GM18907 (cell line): Measurements from ENCODE around the gene ARHGAP11A.
"Not testable (repeated sequence)": the region's sequence is repeated elsewhere in the genome, so short reads cannot be mapped to it uniquely, and the experiment has no call there.

Experiments used
- ATAC-seq: cut with Tn5 transposase; IDR thresholded peaks from one replicate; pipeline ENCODE4 v1.9.1; 2021; ENCODE audit warnings: mild to moderate bottlenecking, moderate library complexity; ENCODE audit not compliant: unreplicated experiment

The ARHGAP11A gene, protein sequence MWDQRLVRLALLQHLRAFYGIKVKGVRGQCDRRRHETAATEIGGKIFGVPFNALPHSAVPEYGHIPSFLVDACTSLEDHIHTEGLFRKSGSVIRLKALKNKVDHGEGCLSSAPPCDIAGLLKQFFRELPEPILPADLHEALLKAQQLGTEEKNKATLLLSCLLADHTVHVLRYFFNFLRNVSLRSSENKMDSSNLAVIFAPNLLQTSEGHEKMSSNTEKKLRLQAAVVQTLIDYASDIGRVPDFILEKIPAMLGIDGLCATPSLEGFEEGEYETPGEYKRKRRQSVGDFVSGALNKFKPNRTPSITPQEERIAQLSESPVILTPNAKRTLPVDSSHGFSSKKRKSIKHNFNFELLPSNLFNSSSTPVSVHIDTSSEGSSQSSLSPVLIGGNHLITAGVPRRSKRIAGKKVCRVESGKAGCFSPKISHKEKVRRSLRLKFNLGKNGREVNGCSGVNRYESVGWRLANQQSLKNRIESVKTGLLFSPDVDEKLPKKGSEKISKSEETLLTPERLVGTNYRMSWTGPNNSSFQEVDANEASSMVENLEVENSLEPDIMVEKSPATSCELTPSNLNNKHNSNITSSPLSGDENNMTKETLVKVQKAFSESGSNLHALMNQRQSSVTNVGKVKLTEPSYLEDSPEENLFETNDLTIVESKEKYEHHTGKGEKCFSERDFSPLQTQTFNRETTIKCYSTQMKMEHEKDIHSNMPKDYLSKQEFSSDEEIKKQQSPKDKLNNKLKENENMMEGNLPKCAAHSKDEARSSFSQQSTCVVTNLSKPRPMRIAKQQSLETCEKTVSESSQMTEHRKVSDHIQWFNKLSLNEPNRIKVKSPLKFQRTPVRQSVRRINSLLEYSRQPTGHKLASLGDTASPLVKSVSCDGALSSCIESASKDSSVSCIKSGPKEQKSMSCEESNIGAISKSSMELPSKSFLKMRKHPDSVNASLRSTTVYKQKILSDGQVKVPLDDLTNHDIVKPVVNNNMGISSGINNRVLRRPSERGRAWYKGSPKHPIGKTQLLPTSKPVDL

DNA sequence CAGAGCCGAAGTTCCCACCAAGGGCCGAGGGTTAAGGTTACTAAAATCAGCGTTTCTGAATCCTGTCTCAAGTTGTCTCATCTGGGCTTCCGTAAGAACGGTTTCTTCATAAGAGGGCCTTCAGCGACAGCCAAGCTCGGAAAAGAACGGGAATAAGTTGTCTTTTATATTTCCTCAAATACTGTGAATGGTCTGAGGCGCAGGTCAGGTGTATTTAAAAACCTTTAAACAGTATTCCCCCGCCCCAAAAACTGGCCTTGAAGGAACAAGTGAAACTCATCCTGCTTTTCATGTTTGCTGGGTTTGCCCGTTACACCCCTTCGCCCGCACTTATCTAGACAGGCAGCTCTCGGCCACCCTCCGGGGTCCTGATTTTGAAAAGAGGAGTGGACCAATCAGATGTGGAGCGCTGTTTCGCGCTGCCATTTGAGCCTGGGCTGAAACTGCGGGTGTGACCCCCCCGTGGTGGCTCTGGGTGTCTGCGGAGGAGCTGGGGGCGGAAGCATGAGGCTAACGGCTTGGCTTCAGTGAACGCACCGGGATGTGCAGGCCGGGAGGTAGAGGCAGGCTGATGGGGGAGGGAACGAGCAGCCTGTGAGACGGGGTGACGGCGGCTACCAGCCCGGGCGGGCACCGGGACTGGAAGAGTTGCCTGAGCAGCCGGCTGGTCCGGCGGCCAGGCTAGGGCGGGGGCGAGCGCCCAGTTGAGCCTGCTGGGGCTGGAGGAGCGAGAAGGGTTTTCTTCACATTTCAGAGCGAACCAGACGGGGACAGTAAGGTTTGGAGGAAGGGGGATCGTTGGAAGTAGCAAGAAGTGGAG is at the start of gene ARHGAP11A:
ARHGAP11A (plus strand) TSS at position 454 of the 820 bp plus-strand sequence. CDS start 708 bp downstream, outside the sequence.
- peak; percentile 74 for ATAC-seq

DNA sequence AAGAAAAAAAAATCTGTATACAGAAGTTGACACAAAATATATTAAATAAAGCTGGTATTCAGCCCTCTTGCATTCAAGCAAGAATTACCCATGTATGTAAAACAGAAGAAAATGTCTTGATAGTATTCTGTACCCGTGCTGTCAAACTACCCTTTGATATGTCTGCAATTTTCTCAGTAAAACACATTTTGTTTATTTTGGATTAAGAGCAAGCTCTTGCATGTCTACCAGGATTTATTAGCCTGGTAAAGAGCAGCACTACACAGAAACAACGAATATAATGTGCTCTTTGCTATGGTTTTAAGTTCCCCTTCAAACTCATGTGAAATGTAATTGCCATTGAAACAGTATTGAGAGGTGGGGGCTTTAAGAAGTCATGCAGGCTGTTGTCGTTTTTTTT is 46.3 kb upstream of the ARHGAP11A start:
- ATAC-seq, result not testable (repeated sequence)

DNA sequence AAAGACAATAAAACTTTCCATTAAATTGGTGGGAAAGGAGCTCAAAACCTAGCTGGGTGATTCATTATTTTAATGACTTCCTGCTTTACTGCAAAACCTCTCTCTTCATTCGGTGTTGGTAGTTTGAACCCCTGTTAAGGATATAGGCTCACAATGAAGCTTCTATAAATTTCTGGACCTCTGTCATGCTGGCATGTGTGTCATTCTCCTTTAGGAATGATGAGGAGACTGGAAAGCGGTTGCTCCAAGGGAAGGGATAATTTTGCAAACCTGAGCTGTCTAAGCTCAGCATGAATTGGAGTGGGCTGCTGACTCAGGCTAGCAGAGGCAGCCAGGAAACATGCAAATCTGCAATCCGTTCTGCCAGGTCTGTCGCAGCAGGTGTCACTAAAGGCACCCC is 36.8 kb upstream of the ARHGAP11A start:
- not testable (repeated sequence) for ATAC-seq

DNA sequence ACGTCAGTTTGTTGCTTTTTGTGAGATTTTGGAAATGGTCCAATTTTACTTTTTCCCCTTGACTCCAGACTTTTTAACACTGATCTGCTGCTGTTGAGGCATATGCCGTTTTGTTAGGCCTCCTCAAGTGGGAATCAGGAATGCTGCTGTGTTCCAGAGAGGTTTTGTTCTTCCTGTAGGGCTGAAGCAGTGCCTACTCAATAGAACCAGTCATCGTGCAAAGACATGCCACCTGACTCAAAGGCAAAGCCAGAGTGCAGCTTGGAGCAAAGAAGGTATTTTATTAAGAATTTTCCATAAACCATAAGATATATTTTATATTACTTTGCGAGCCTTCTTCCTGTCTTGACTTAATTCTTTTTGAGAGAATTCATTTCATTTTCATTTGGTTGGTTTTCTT is 29.5 kb upstream of the ARHGAP11A start:
- not testable (repeated sequence) for ATAC-seq

DNA sequence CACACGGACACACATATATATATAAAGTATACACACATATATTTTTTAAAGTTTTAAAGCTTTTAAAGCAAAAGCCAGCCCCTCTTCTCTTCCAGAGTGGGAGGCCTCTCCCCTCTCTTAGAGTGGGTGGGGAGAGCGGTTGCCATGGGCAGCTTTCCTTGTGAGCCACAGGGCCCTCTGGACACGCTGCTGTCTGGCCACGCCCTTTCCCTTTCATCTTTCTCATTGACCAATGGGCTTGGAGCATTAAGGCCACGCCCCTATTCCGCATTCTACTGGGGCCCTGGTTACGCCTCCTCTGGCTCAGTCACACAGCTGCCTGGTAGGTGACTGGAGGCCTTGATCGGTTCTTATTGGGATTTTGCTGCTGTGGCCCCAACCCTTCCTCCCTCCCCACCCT is 22.2 kb upstream of the ARHGAP11A start, which contains the start of gene GOLGA8N:
GOLGA8N (plus strand) TSS at position 306 of the 400 bp plus-strand sequence.
- not testable (repeated sequence) for ATAC-seq

DNA sequence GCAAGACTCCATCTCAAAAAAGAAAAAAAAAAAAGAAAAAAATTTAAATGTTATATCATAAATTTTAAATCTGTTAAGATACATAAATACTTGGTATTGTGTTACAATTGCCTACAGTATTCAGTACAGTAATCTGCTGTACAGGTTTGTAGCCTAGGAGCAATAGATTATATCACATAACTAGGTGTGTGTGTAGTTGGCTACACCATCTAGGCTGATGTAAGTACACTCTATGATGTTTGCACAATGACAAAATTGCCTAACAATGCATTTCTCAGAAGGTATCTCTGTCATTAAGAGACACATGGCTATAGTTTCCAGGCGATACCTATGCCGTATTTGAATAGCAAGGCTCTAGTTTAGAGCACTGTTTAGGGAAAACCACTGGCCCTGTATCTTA is 5.8 kb upstream of the ARHGAP11A start:
- ATAC-seq, result not testable (repeated sequence)

DNA sequence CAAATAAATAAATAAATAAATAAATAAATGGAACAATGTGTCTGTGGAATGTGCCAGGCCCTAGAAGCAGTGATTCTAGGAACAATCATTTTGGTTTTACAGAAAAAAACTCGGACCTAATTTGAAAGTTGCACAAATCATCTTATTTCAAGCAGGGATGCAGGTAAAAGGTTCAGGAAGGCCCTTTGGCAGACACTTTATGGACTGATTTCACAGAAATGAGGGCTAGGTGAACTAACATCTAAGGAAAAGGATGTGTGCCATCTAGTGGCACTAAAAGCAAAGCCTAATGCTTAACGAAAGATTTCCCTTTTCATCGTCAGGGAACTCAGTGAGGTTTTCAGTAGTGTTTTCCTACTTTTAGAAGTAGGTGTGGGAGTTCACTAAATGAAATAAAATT is 4.6 kb upstream of the ARHGAP11A start:
- ATAC-seq, result not testable (repeated sequence)

DNA sequence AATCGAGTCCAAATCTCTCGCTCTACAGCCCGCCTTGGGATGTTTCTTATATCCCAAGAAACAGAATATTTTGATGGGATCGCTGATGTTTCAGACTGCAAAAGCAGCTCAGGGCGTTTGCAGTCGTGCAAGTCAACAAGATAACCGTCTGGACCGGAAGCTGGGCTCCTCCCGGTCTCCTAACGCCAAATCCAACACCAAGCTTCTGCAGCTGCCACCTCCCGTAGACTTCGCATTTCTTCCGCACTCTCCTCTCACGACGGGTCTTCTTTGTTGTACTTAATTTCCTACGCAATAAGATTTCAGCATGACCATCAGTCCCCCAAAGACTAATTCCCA is 623 bp upstream of the ARHGAP11A start:
- peak; percentile 39 for ATAC-seq

DNA sequence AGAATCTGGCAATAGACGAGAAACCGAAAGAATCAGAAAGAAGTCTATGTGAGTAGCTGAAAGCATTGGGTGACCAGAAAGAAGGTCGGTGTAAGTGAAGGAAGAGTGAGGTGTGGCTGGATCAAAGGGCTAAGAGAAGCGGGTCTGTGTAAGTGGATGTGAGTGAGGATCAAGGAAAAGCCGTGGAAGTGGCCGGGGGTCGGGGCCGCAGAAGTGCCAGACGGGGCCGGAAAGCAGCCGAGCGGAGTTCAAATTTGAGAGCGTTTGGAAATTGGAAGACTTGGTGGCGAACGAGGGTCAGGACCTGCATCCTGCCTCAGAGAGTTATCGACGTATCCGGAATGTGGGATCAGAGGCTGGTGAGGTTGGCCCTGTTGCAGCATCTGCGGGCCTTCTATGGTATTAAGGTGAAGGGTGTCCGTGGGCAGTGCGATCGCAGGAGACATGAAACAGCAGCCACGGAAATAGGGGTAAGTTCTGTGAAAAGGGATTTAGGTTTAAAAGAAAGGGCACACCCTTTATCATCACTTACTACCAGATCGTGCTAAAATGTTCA is 645 bp downstream of the ARHGAP11A start:
- peak; percentile 16 for ATAC-seq

DNA sequence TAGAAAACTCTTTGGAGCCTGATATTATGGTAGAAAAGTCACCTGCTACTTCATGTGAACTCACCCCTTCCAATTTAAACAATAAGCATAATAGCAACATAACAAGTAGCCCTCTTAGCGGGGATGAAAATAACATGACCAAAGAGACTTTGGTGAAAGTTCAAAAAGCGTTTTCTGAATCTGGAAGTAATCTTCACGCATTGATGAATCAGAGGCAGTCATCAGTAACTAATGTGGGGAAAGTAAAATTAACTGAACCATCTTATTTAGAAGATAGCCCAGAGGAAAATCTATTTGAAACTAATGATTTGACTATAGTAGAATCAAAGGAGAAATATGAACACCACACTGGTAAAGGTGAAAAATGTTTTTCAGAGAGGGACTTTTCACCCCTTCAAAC is 21.1 kb downstream of the ARHGAP11A start:
- no peak for ATAC-seq

DNA sequence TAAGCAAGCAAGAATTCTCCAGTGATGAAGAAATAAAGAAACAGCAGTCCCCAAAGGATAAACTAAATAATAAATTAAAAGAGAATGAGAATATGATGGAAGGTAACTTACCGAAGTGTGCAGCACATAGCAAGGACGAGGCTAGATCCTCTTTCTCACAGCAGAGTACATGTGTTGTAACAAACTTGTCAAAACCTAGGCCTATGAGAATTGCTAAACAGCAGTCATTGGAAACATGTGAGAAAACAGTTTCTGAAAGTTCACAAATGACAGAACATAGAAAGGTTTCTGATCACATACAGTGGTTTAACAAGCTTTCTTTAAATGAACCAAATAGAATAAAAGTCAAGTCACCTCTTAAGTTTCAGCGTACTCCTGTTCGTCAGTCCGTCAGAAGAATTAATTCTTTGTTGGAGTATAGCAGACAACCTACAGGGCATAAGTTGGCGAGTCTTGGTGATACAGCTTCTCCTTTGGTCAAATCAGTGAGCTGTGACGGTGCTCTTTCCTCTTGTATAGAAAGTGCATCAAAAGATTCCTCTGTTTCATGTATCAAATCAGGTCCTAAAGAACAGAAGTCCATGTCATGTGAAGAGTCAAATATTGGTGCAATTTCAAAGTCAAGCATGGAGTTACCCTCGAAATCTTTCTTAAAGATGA is 21.7 kb downstream of the ARHGAP11A start:
- peak; percentile 50 for ATAC-seq

DNA sequence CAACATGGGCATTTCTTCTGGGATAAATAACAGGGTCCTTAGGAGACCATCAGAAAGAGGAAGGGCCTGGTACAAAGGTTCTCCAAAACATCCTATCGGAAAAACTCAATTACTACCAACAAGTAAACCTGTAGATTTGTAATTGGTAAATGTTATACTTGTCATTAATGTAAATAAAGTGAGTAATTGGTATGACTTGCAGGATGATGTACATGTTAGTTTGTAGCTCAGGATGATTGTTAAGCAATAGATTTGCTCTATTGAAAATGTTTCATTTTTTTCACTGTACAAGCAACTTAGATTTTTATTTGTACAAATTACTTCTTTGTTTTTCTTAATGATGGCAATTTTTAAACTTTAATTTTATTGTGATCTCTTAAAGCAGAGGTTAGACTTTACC is 22.4 kb downstream of the ARHGAP11A start:
- no peak for ATAC-seq

DNA sequence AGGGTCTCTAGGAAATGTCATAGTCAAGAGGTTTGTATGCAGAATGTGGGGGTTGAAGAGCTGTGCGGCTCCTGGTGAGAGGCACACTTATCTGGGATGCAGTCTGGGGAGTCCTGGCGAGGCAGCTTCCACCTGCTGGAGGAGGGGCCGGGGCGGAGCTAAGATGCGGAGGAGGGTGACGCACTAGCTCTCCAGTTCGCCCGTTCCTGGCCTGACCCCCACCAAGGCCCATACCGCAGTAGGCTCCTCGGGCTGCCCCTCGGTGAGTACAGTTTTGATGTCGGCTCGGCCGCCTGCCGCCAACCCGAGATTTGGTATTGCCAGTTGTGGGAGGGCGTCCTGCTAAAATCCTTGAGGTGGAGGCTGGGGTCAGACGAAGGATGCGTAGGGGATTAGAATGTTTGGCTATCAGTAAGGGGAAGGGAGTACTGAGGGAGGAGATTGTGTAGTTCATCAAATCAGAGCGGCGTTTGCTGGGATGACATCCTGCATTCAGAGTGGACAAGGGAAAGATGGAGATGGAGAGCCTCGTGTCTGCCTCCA is 26.3 kb downstream of the ARHGAP11A start, which contains the start of gene SCG5:
SCG5 (plus strand) TSS at position 194 of the 543 bp plus-strand sequence. CDS start 1,883 bp downstream, outside the sequence.
- ATAC-seq, result no peak

DNA sequence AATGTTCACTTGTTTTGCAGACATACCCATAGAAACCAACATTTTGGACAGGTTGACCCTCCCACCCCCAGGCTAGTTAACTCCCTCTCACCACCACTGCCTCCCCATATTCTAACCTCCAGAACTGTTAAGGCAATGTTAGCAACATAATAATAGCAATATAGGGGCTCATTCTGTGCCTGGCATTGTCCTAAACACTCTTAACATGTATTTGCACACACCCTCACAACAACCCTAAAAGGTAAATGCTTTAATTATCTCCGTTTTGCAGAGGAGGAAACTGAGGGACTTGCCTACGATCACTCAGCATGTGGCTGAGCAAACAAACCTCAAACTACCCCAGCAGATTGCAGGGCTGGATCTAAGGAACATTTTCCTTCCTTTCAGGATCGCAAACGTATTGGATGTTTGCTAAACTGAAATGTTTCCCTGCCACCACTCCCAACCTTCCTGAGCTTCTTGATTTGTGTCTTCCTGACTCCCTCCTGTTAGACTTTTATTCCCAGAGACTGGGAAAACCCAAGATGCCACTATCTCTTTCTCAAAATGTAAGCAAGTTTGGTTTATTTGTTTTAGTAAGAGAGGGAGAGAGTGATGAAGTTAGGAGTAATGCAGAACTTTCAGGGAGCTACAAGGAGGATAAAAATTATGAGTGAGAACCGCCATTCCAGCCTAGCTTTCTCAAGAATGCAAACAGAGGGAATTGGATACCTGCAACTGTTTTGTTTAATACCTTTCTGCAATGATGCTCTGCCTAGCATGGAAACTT is 27.5 kb downstream of the ARHGAP11A start:
- ATAC-seq, result no peak

DNA sequence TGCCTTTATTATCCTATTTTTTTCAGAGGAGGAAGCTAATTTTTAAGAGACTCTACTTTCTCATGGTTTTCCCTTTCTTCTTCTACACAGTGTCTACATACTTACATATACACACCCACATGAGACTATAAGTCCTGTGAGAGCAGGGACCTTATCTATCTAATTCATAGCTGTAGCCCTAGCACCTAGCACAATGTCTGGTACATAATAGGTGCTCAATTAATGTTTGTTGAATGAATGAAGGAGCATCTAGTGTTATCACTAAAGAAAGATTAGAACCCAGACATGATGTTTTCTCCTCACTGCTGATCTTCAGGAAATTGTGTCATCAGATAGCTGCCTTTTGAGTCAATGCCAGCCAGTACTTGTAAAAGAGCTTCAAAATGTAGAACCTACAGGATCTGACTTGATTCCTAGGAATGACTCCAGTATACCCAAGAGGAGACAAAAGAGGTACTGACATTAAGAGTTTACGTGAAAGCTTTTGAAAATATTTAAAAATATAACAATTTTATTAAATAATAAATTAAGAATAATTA is 28.7 kb downstream of the ARHGAP11A start:
- no peak for ATAC-seq

DNA sequence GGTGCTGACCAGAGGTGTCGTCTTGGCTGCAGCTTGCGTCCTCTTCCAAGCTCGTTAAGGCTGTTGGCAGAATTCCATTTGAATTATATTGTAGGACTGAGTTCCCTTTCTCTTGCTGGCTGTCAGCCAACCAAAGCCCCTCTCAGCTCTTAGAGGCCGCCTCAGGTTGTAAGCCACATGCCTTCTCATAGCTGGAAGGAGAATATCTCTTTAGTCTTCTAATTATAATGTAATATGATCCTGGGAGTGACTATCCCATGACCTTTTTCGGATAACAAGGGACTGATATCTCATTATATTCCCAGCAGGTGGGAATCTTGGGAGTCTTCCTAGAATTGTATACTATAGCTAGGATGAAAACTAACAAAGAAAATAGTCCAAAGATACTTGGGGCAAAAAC is 31.0 kb downstream of the ARHGAP11A start:
- ATAC-seq, result no peak

DNA sequence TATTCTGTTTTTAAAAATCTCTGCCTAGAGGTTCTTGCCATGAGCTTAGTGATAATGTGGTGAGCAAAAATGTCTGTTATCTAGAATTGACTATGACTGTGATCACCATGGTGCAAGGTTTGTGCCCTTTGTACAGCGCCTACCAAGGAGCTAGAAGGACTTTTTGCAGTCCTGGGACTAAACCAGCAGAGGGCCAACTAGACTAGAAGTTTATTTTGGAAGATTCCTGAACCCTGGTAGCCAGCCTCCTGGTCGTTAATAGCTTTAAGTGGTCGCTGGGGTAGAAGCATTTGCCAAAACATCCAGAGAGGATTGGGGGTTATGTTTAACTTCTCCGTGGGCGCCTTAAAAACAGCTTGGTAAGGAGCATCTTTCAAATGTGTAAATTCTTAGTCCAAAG is 34.0 kb downstream of the ARHGAP11A start:
- no peak for ATAC-seq

DNA sequence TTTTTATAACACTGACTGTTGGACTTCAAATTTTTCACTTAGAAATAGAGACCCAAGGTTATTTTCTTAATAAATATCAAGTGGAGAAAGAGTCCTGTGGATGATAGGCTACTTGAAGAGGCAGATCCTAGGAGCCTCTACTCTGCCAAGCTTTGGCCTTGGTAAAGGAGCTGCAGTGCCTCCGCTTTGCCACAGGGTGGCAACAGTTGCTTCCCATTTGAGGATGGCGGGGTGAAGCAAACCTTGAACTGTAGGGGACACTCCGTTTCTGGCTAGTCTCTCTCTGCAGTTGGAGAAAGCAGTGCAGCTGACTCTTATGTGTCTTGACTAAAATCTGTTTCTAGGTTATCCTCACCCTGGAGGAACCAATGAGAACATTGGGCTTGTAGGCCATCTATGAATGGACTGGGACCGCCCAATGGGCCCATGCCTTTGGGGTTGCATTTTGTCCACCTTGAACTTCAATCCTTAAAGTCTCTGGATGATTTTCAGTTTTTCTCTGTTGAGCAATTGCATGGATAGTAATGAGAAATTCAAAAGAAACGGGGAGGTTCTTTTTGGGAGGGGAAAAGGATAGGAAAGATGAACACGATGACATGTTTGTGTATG is 36.0 kb downstream of the ARHGAP11A start:
- ATAC-seq, result peak; percentile 73
